AG08395 (cell line): Measurements from ENCODE around the gene FRMD4B.
"Not testable (repeated sequence)": the region's sequence is repeated elsewhere in the genome, so short reads cannot be mapped to it uniquely, and the experiment has no call there.

Experiments used
- DNase-seq: peaks from one replicate; pipeline ENCODE4 v3.0.0; 2012; ENCODE audit warnings: mixed read lengths, low spot score

Gene FRMD4B

GRCh38 chr3:69240651-69241568, 145.0 kb downstream of the FRMD4B start:
- no peak for DNase-seq

- no peak for DNase-seq
These were observed 146.8 kb downstream of the FRMD4B start for GRCh38 chr3:69239063-69239462.

GRCh38 chr3:69236812-69237707, 148.8 kb downstream of the FRMD4B start:
- no peak for DNase-seq

GRCh38 chr3:69235882-69236281, 150.0 kb downstream of the FRMD4B start:
- DNase-seq, result no peak

- DNase-seq, result not testable (repeated sequence)
These were observed 150.7 kb downstream of the FRMD4B start for GRCh38 chr3:69235227-69235626.

GRCh38 chr3:69232482-69232881, 153.4 kb downstream of the FRMD4B start:
- no peak for DNase-seq

- DNase-seq, result no peak
These were observed 153.9 kb downstream of the FRMD4B start for GRCh38 chr3:69231929-69232440.

GRCh38 chr3:69226071-69226470, 159.8 kb downstream of the FRMD4B start:
- no peak for DNase-seq

GRCh38 chr3:69219101-69219708, 166.7 kb downstream of the FRMD4B start:
- no peak for DNase-seq

- no peak for DNase-seq
These were observed 167.8 kb downstream of the FRMD4B start for GRCh38 chr3:69218079-69218478.

- DNase-seq, result no peak
These were observed 168.9 kb downstream of the FRMD4B start for GRCh38 chr3:69216981-69217380.

GRCh38 chr3:69214241-69214640, 171.6 kb downstream of the FRMD4B start:
- DNase-seq, result no peak

GRCh38 chr3:69212411-69213160, 173.3 kb downstream of the FRMD4B start:
- DNase-seq, result peak; percentile 6

GRCh38 chr3:69210068-69210730, 175.7 kb downstream of the FRMD4B start:
- DNase-seq, result no peak

GRCh38 chr3:69209413-69209812, 176.5 kb downstream of the FRMD4B start:
- no peak for DNase-seq

- no peak for DNase-seq
These were observed 178.9 kb downstream of the FRMD4B start for GRCh38 chr3:69207031-69207430.

- DNase-seq, result no peak
These were observed 180.5 kb downstream of the FRMD4B start for GRCh38 chr3:69205385-69205784.

GRCh38 chr3:69204315-69204957, 181.5 kb downstream of the FRMD4B start:
- DNase-seq, result no peak

GRCh38 chr3:69203631-69204314, 182.1 kb downstream of the FRMD4B start:
- no peak for DNase-seq

- DNase-seq, result no peak
These were observed 184.2 kb downstream of the FRMD4B start for GRCh38 chr3:69201658-69202057.
